Fibroblast of lung (primary cell): ENCODE results near the gene RBM4B.

Experiments used
- CTCF ChIP-seq, 2 donors: IDR thresholded peaks in 1 of 2; conservative IDR thresholded peaks in 1 of 2; 1 replicate in 1 of 2; 2 replicates in 1 of 2; pipeline ENCODE4 v1.5.1; 2011 to 2012; ENCODE audit warnings: low read length in 2 of 2, control low read depth in 1 of 2, inconsistent platforms in 1 of 2, low read depth in 1 of 2, mild to moderate bottlenecking in 1 of 2
- EZH2 ChIP-seq: IDR thresholded peaks from 2 replicates; pipeline ENCODE4 v1.5.1; 2012; ENCODE audit warnings: low read length, control low read depth, mild to moderate bottlenecking; ENCODE audit errors: missing control alignments

DNA sequence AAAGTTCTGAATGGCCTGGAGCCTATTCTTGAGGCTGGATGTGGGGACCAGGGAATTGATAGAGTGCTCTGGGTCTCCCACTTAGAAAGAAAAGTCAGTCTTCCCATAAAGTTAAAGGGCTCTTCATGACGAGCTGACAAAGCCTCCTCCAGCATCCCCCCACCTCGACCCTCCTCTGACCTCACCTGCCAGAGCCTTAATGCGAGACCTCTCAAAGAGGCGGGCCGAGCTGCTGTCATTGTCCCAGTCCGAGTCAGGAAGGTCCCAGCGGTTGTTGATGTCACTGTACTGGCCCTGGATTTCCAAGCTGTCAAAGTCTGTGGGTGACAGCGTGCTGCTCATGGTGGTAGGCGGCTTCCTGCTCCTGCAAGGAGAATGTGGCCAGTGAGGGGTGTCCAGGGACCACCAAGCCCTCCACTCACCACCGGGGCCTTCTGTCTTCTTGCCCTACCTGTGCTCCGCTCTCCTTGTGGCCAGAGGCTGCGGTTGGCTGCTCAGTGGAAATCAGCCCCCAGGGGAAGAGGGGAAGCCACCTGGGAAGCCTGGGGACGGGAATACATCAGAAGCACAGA is 43.3 kb upstream of the RBM4B start:
- TF ChIP-seq CTCF (conservative IDR thresholded peaks at IDR 0.05 in 1 of 2, IDR thresholded peaks at IDR 0.05 in 1 of 2; ENCODE audit: low read depth in 1 of 2, low read length in 2 of 2), result no peak
- no peak for TF ChIP-seq EZH2
